Activated naive CD8-positive, alpha-beta T cell treated with anti-CD3 and anti-CD28 coated beads, Interleukin-2, amount 50 U/mL, for 24 hours (primary cell): ENCODE data around the gene SNRNP27.

Source experiments
- ATAC-seq: fragments of 150-1000 bp; cut with Tn5 transposase; one replicate; pipeline ENCODE4 v1.10.0; 2021
- DNase-seq: peaks from one replicate; pipeline ENCODE4 v3.0.0; 2021
- H3K27ac Mint-ChIP-seq: one replicate; pipeline ENCODE4 v1.8.0; 2021; ENCODE audit warnings: mild to moderate bottlenecking, mixed read lengths
- H3K27me3 Mint-ChIP-seq: one replicate; pipeline ENCODE4 v1.8.0; 2021; ENCODE audit warnings: mixed read lengths
- H3K36me3 Mint-ChIP-seq: one replicate; pipeline ENCODE4 v1.8.0; 2021; ENCODE audit warnings: low read depth, mixed read lengths
- H3K4me1 Mint-ChIP-seq: one replicate; pipeline ENCODE4 v1.8.0; 2021; ENCODE audit warnings: mixed read lengths
- H3K4me3 Mint-ChIP-seq: one replicate; pipeline ENCODE4 v1.8.0; 2021; ENCODE audit warnings: mild to moderate bottlenecking, moderate library complexity, mixed read lengths
- H3K9me3 Mint-ChIP-seq: one replicate; pipeline ENCODE4 v1.8.0; 2021; ENCODE audit warnings: mixed read lengths

SNRNP27 gene

GRCh38 chr2:69902213-69902922 lies 8.6 kb downstream of the SNRNP27 start:
- Mint-ChIP-seq H3K36me3 (peaks cover 37% of the 10 kb centered on the region), H3K9me3 (no peaks in the 10 kb centered on the region), H3K4me3 (peak overlapping the region; percentile 78), H3K27me3 (no peaks in the 10 kb centered on the region), H3K27ac (peak overlapping the region; percentile 86), H3K4me1 (peaks cover 37% of the 10 kb centered on the region)
- no peak for DNase-seq
- no peak for ATAC-seq

GRCh38 chr2:69907216-69907615 lies 13.5 kb downstream of the SNRNP27 start:
- H3K4me1 Mint-ChIP-seq, result peaks cover 12% of the 10 kb centered on the region
- DNase-seq, result no peak
- H3K36me3 Mint-ChIP-seq, result peaks cover 16% of the 10 kb centered on the region

GRCh38 chr2:69911985-69912563 lies 18.3 kb downstream of the SNRNP27 start:
- Mint-ChIP-seq H3K27me3 (no peaks in the 10 kb centered on the region), H3K4me3 (no peak overlapping the region), H3K27ac (peak overlapping the region; percentile 46), H3K9me3 (no peaks in the 10 kb centered on the region), H3K4me1 (peaks cover 27% of the 10 kb centered on the region), H3K36me3 (peaks cover 5% of the 10 kb centered on the region)
- ATAC-seq (no peak), DNase-seq (no peak)

More at GRCh38 chr2:69907216-69907615, 13.5 kb downstream of the SNRNP27 start:
- Mint-ChIP-seq H3K27ac (no peak overlapping the region), H3K27me3 (no peaks in the 10 kb centered on the region), H3K4me3 (no peak overlapping the region), H3K9me3 (no peaks in the 10 kb centered on the region)
- ATAC-seq, result no peak

GRCh38 chr2:69914164-69914949 lies 20.6 kb downstream of the SNRNP27 start:
- DNase-seq (peak; percentile 99), ATAC-seq (peak; percentile 94)
- no peaks in the 10 kb centered on the region for H3K9me3 Mint-ChIP-seq
- no peaks in the 10 kb centered on the region for H3K27me3 Mint-ChIP-seq
- peaks cover 8% of the 10 kb centered on the region for H3K36me3 Mint-ChIP-seq
- H3K27ac Mint-ChIP-seq, result peak overlapping the region; percentile 92
- H3K4me1 Mint-ChIP-seq, result peaks cover 37% of the 10 kb centered on the region
- peak overlapping the region; percentile 83 for H3K4me3 Mint-ChIP-seq

- H3K27ac Mint-ChIP-seq, result peak within 1 kb of the TSS; percentile 92
- no peak for DNase-seq
- peak within 1 kb of the TSS; percentile 83 for H3K4me3 Mint-ChIP-seq
- H3K9me3 Mint-ChIP-seq, result no peaks in the 10 kb centered on the region
- peaks cover 7% of the 10 kb centered on the region for H3K36me3 Mint-ChIP-seq
- peaks cover 37% of the 10 kb centered on the region for H3K4me1 Mint-ChIP-seq
- ATAC-seq, result no peak
- no peaks in the 10 kb centered on the region for H3K27me3 Mint-ChIP-seq
Measured at GRCh38 chr2:69914950-69915945, 21.5 kb downstream of the SNRNP27 start, which contains the start of gene MXD1. MXD1 (plus strand) TSS chr2:69915109; CDS start chr2:69915331, 222 bp downstream.

- H3K27ac Mint-ChIP-seq, result peak overlapping the region; percentile 69
Measured at GRCh38 chr2:69916106-69916505, 22.4 kb downstream of the SNRNP27 start.

GRCh38 chr2:69917852-69918251 lies 24.1 kb downstream of the SNRNP27 start:
- no peak overlapping the region for H3K4me3 Mint-ChIP-seq

More at GRCh38 chr2:69916106-69916505, 22.4 kb downstream of the SNRNP27 start:
- DNase-seq (no peak), ATAC-seq (no peak)
- peaks cover 6% of the 10 kb centered on the region for H3K36me3 Mint-ChIP-seq
- peak overlapping the region; percentile 73 for H3K4me3 Mint-ChIP-seq
- no peaks in the 10 kb centered on the region for H3K9me3 Mint-ChIP-seq
- no peaks in the 10 kb centered on the region for H3K27me3 Mint-ChIP-seq
- peaks cover 37% of the 10 kb centered on the region for H3K4me1 Mint-ChIP-seq

GRCh38 chr2:69918401-69918800 lies 24.6 kb downstream of the SNRNP27 start:
- H3K4me1 Mint-ChIP-seq, result peaks cover 26% of the 10 kb centered on the region
- no peaks in the 10 kb centered on the region for H3K9me3 Mint-ChIP-seq
- no peak overlapping the region for H3K4me3 Mint-ChIP-seq
- H3K36me3 Mint-ChIP-seq, result peaks cover 9% of the 10 kb centered on the region
- DNase-seq, result no peak
- H3K27ac Mint-ChIP-seq, result no peak overlapping the region
- ATAC-seq, result no peak
- H3K27me3 Mint-ChIP-seq, result no peaks in the 10 kb centered on the region

More at GRCh38 chr2:69917852-69918251, 24.1 kb downstream of the SNRNP27 start:
- no peaks in the 10 kb centered on the region for H3K27me3 Mint-ChIP-seq
- H3K4me1 Mint-ChIP-seq, result peaks cover 32% of the 10 kb centered on the region
- no peaks in the 10 kb centered on the region for H3K9me3 Mint-ChIP-seq
- DNase-seq, result no peak
- peaks cover 7% of the 10 kb centered on the region for H3K36me3 Mint-ChIP-seq
- H3K27ac Mint-ChIP-seq, result no peak overlapping the region
- no peak for ATAC-seq

- Mint-ChIP-seq H3K27ac (no peak overlapping the region), H3K4me3 (no peak overlapping the region), H3K27me3 (no peaks in the 10 kb centered on the region), H3K9me3 (no peaks in the 10 kb centered on the region), H3K4me1 (peaks cover 5% of the 10 kb centered on the region), H3K36me3 (peaks cover 6% of the 10 kb centered on the region)
- no peak for ATAC-seq
- DNase-seq, result no peak
Measured at GRCh38 chr2:69923116-69923515, 29.4 kb downstream of the SNRNP27 start.

- H3K36me3 Mint-ChIP-seq, result peaks cover 8% of the 10 kb centered on the region
- no peak for DNase-seq
- peaks cover 11% of the 10 kb centered on the region for H3K4me1 Mint-ChIP-seq
- H3K4me3 Mint-ChIP-seq, result no peak overlapping the region
- no peaks in the 10 kb centered on the region for H3K9me3 Mint-ChIP-seq
- H3K27me3 Mint-ChIP-seq, result no peaks in the 10 kb centered on the region
- no peak overlapping the region for H3K27ac Mint-ChIP-seq
- no peak for ATAC-seq
Measured at GRCh38 chr2:69926849-69927515, 33.2 kb downstream of the SNRNP27 start.

- no peak overlapping the region for H3K4me3 Mint-ChIP-seq
- no peaks in the 10 kb centered on the region for H3K27me3 Mint-ChIP-seq
- peaks cover 28% of the 10 kb centered on the region for H3K4me1 Mint-ChIP-seq
- DNase-seq (no peak), ATAC-seq (no peak)
- H3K27ac Mint-ChIP-seq, result peak overlapping the region; percentile 63
- peaks cover 8% of the 10 kb centered on the region for H3K36me3 Mint-ChIP-seq
- H3K9me3 Mint-ChIP-seq, result no peaks in the 10 kb centered on the region
Measured at GRCh38 chr2:69931832-69932595, 38.3 kb downstream of the SNRNP27 start.

- H3K27ac Mint-ChIP-seq, result no peak overlapping the region
- H3K36me3 Mint-ChIP-seq, result peaks cover 8% of the 10 kb centered on the region
- no peaks in the 10 kb centered on the region for H3K27me3 Mint-ChIP-seq
- DNase-seq, result no peak
- H3K9me3 Mint-ChIP-seq, result no peaks in the 10 kb centered on the region
- H3K4me3 Mint-ChIP-seq, result no peak overlapping the region
- peaks cover 28% of the 10 kb centered on the region for H3K4me1 Mint-ChIP-seq
- no peak for ATAC-seq
Measured at GRCh38 chr2:69932596-69932922, 38.8 kb downstream of the SNRNP27 start.

- DNase-seq (no peak), ATAC-seq (no peak)
- Mint-ChIP-seq H3K4me1 (peaks cover 28% of the 10 kb centered on the region), H3K27ac (peak overlapping the region; percentile 15), H3K36me3 (peaks cover 14% of the 10 kb centered on the region), H3K9me3 (no peaks in the 10 kb centered on the region), H3K27me3 (no peaks in the 10 kb centered on the region), H3K4me3 (no peak overlapping the region)
Measured at GRCh38 chr2:69933254-69933828, 39.6 kb downstream of the SNRNP27 start.
